ENCODE measurements around the gene LIMS2.

DNA sequence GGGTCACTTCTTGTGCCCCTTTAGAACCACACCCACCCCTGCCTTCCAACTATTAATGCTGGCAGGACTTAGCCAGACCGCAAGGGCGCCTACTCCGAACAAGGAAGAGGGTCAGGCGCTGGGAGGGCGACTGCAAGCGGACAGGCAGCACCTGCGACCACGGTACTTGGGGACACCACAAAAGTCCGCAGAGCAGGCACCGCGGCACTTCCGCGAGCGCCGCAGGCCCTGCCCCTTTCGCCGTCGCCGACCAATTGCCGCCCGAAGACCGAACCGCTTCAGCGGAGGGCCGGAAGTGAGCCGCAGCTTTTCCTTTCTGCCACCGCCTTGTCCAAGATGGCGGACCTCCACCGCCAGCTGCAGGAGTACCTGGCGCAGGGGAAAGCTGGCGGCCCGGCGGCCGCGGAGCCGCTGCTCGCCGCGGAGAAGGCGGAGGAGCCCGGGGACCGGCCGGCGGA lies 25.9 kb upstream of the LIMS2 start, which contains the start of gene SFT2D3:
- TF ChIP-seq CTCF (IDR thresholded peaks at IDR 0.05): peak in 1 of 6 experiments; percentile 7
- TF ChIP-seq EP300 (IDR thresholded peaks at IDR 0.05): no peak
- peak; percentile 83 to 86 for TF ChIP-seq POLR2AphosphoS5 (IDR thresholded peaks at IDR 0.05)
- TF ChIP-seq POLR2A (IDR thresholded peaks at IDR 0.05): peak; percentile 59 to 97 (median 90)

Data from upper lobe of left lung (tissue), 4 donors.